WTC11 (cell line): ENCODE measurements around the gene NPY1R. TPM values are rescaled to one million over a fixed set of nuclear protein-coding genes. Genes with fewer than 3 reads are reported as not detected.

ENCODE experiments used
- ATAC-seq: fragments of 200-7000 bp; cut with Tn5 transposase; 2 replicates; pipeline ENCODE4 v1.10.0; 2021; ENCODE audit warnings: mild to moderate bottlenecking, moderate library complexity
- CTCF ChIA-PET: fragments of 300-600 bp; sonication (Branson Sonifier 250); formaldehyde crosslinking; loops from one replicate; lab custom pipeline; 2021; ENCODE audit warnings: antibody characterized with exemption; lab: Charles Lee
- POLR2A ChIA-PET: fragments of 350-600 bp; sonication (Branson Sonifier 250); formaldehyde crosslinking; loops from one replicate; lab custom pipeline; 2021; ENCODE audit warnings: antibody characterized with exemption; lab: Charles Lee
- DNase-seq: peaks from one replicate; pipeline ENCODE4 v3.0.0; 2021; ENCODE audit warnings: low spot score
- H3K27ac Mint-ChIP-seq: 2 replicates; pipeline ENCODE4 v1.8.0; 2021; ENCODE audit warnings: mixed read lengths
- H3K27me3 Mint-ChIP-seq: 2 replicates; pipeline ENCODE4 v1.8.0; 2021; ENCODE audit warnings: low read depth, mild to moderate bottlenecking, moderate library complexity, mixed read lengths
- H3K36me3 Mint-ChIP-seq: 2 replicates; pipeline ENCODE4 v1.8.0; 2021; ENCODE audit warnings: mixed read lengths
- H3K4me1 Mint-ChIP-seq: 2 replicates; pipeline ENCODE4 v1.8.0; 2022; ENCODE audit warnings: mixed read lengths
- H3K4me3 Mint-ChIP-seq: 2 replicates; pipeline ENCODE4 v1.8.0; 2021; ENCODE audit warnings: mild to moderate bottlenecking, moderate library complexity, mixed read lengths
- H3K9me3 Mint-ChIP-seq: 2 replicates; pipeline ENCODE4 v1.8.0; 2021; ENCODE audit warnings: mixed read lengths
- ATF1 ChIP-seq: sonication (generic); formaldehyde crosslinking; IDR thresholded peaks from 2 replicates; pipeline ENCODE4 v1.8.1; 2023; ENCODE audit warnings: mild to moderate bottlenecking, moderate library complexity, missing genetic modification reagents
- CREM ChIP-seq: sonication (generic); formaldehyde crosslinking; IDR thresholded peaks from 2 replicates; pipeline ENCODE4 v1.8.1; 2022; ENCODE audit warnings: mild to moderate bottlenecking, missing genetic modification reagents, moderate library complexity
- ESRRA ChIP-seq: sonication (generic); formaldehyde crosslinking; IDR thresholded peaks from 2 replicates; pipeline ENCODE4 v1.8.1; 2022; ENCODE audit warnings: mild to moderate bottlenecking, missing genetic modification reagents, borderline replicate concordance
- JAZF1 ChIP-seq: fragments of 250-450 bp; sonication (Bioruptor Pico); IDR thresholded peaks from 2 replicates; pipeline ENCODE4 v1.9.0; 2021; ENCODE audit warnings: moderate library complexity, mild to moderate bottlenecking, inconsistent platforms
- KAT7 ChIP-seq: sonication (generic); formaldehyde crosslinking; IDR thresholded peaks from 2 replicates; pipeline ENCODE4 v1.8.1; 2023; ENCODE audit warnings: missing genetic modification reagents, mild to moderate bottlenecking, borderline replicate concordance
- MXD4 ChIP-seq: fragments of 250-450 bp; sonication (Bioruptor Pico); IDR thresholded peaks from 2 replicates; pipeline ENCODE4 v1.8.0; 2021; ENCODE audit warnings: mild to moderate bottlenecking, moderate library complexity, borderline replicate concordance
- MYBL2 ChIP-seq: sonication (generic); formaldehyde crosslinking; IDR thresholded peaks from 2 replicates; pipeline ENCODE4 v1.8.1; 2023; ENCODE audit warnings: mild to moderate bottlenecking, moderate library complexity, missing genetic modification reagents
- NFYB ChIP-seq: sonication (generic); formaldehyde crosslinking; conservative IDR thresholded peaks from 2 replicates; pipeline ENCODE4 v1.8.0; 2022; ENCODE audit warnings: low read depth, missing genetic modification reagents
- NR3C1 ChIP-seq: sonication (generic); formaldehyde crosslinking; conservative IDR thresholded peaks from 2 replicates; pipeline ENCODE4 v1.8.1; 2023; ENCODE audit warnings: low read depth, mild to moderate bottlenecking, missing genetic modification reagents
- PRRX2 ChIP-seq: fragments of 250-450 bp; sonication (Bioruptor Pico); IDR thresholded peaks from 2 replicates; pipeline ENCODE4 v1.8.0; 2021; ENCODE audit warnings: mild to moderate bottlenecking
- SMAD4 ChIP-seq: sonication (generic); formaldehyde crosslinking; IDR thresholded peaks from 2 replicates; pipeline ENCODE4 v1.8.0; 2022; ENCODE audit warnings: mild to moderate bottlenecking, missing genetic modification reagents
- TEAD4 ChIP-seq: sonication (generic); formaldehyde crosslinking; IDR thresholded peaks from 2 replicates; pipeline ENCODE4 v1.8.0; 2022; ENCODE audit warnings: mild to moderate bottlenecking, missing genetic modification reagents
- ZNF232 ChIP-seq: sonication (generic); formaldehyde crosslinking; IDR thresholded peaks from 2 replicates; pipeline ENCODE4 v1.8.0; 2022; ENCODE audit warnings: mild to moderate bottlenecking, missing genetic modification reagents
- ZNF423 ChIP-seq: fragments of 250-450 bp; sonication (Bioruptor Pico); IDR thresholded peaks from 2 replicates; pipeline ENCODE4 v2.1.2; 2022; ENCODE audit warnings: mild to moderate bottlenecking, moderate library complexity
- total RNA-seq: library from RNA; stranded (reverse); gene quantifications from 3 replicates; pipeline ENCODE4 v1.2.3, GENCODE V29; 2021
- TF ChIP-seq, protein P1 (sequence below): fragments of 250-450 bp; sonication (Bioruptor Pico); IDR thresholded peaks from 2 replicates; pipeline ENCODE4 v1.9.0; 2021; ENCODE audit warnings: mild to moderate bottlenecking
- TF ChIP-seq, protein P2 (sequence below): sonication (generic); formaldehyde crosslinking; IDR thresholded peaks from 2 replicates; pipeline ENCODE4 v1.8.0; 2022; ENCODE audit warnings: mild to moderate bottlenecking, missing genetic modification reagents
- TF ChIP-seq, protein P3 (sequence below): sonication (generic); formaldehyde crosslinking; IDR thresholded peaks from 2 replicates; pipeline ENCODE4 v1.8.1; 2023; ENCODE audit warnings: mild to moderate bottlenecking, moderate library complexity, missing genetic modification reagents
- TF ChIP-seq, protein P4 (sequence below): sonication (generic); formaldehyde crosslinking; IDR thresholded peaks from 2 replicates; pipeline ENCODE4 v1.8.0; 2022; ENCODE audit warnings: missing genetic modification reagents
- TF ChIP-seq, protein P5 (sequence below): sonication (generic); formaldehyde crosslinking; IDR thresholded peaks from 2 replicates; pipeline ENCODE4 v1.8.1; 2022; ENCODE audit warnings: missing genetic modification reagents, borderline replicate concordance
- TF ChIP-seq, protein P6 (sequence below): fragments of 250-450 bp; sonication (Bioruptor Pico); conservative IDR thresholded peaks from 2 replicates; pipeline ENCODE4 v1.9.0; 2021; ENCODE audit warnings: mild to moderate bottlenecking
- TF ChIP-seq, protein P7 (sequence below): sonication (generic); formaldehyde crosslinking; IDR thresholded peaks from 2 replicates; pipeline ENCODE4 v1.8.0; 2022; ENCODE audit warnings: mild to moderate bottlenecking, missing genetic modification reagents

NPY1R gene
- total RNA-seq, 1 experiment from 2014 or later, result 18.0 TPM

DNA sequence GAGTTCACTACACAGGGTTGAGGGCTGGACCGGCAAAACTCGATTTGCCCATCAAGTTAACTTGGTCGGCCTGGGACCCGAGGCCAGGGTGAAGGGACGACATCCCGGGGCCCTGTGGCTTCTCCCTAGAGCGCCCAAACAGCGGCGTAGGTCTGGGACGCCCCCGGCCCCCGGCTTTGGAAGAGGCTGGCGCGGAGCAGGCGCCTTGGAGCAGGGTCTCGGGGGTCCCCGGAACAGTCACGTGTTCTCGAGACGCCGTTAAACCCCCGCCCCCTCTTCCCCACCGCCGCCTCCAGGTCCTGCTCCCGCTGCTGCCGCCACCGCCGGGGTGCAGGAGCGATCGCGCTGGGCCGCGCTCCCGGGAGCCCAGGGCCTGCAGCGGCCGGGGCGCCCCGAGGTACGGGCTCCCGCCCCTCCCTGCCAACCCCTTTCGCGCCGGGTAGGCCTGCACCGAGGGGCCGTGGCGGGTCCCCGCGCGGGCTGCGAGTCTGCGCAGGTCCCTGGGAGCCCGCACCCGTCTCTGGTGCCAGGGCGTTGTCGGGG is 11.3 kb upstream of the NPY1R start, which contains the start of gene NPY5R (continued):
- TF ChIP-seq, protein P1, sequence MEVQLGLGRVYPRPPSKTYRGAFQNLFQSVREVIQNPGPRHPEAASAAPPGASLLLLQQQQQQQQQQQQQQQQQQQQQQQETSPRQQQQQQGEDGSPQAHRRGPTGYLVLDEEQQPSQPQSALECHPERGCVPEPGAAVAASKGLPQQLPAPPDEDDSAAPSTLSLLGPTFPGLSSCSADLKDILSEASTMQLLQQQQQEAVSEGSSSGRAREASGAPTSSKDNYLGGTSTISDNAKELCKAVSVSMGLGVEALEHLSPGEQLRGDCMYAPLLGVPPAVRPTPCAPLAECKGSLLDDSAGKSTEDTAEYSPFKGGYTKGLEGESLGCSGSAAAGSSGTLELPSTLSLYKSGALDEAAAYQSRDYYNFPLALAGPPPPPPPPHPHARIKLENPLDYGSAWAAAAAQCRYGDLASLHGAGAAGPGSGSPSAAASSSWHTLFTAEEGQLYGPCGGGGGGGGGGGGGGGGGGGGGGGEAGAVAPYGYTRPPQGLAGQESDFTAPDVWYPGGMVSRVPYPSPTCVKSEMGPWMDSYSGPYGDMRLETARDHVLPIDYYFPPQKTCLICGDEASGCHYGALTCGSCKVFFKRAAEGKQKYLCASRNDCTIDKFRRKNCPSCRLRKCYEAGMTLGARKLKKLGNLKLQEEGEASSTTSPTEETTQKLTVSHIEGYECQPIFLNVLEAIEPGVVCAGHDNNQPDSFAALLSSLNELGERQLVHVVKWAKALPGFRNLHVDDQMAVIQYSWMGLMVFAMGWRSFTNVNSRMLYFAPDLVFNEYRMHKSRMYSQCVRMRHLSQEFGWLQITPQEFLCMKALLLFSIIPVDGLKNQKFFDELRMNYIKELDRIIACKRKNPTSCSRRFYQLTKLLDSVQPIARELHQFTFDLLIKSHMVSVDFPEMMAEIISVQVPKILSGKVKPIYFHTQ (CRISPR knock-in tag), result no peak
- no peak for TF ChIP-seq SMAD4
- TF ChIP-seq, protein P2, sequence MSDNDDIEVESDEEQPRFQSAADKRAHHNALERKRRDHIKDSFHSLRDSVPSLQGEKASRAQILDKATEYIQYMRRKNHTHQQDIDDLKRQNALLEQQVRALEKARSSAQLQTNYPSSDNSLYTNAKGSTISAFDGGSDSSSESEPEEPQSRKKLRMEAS (CRISPR knock-in tag), result peak; percentile 30
- no peak for TF ChIP-seq MXD4 (CRISPR knock-in tag)
- TF ChIP-seq NFYB (CRISPR knock-in tag), result no peak
- TF ChIP-seq ATF1 (CRISPR knock-in tag), result no peak
- TF ChIP-seq MYBL2, result no peak
- TF ChIP-seq ZNF423 (CRISPR knock-in tag), result peak; percentile 58; the same call in 1 of the 2 replicates
- no peak for TF ChIP-seq ESRRA (CRISPR knock-in tag)
- no peak for TF ChIP-seq NR3C1 (CRISPR knock-in tag)
- no peak for TF ChIP-seq ZNF232 (CRISPR knock-in tag)
- TF ChIP-seq, protein P3, sequence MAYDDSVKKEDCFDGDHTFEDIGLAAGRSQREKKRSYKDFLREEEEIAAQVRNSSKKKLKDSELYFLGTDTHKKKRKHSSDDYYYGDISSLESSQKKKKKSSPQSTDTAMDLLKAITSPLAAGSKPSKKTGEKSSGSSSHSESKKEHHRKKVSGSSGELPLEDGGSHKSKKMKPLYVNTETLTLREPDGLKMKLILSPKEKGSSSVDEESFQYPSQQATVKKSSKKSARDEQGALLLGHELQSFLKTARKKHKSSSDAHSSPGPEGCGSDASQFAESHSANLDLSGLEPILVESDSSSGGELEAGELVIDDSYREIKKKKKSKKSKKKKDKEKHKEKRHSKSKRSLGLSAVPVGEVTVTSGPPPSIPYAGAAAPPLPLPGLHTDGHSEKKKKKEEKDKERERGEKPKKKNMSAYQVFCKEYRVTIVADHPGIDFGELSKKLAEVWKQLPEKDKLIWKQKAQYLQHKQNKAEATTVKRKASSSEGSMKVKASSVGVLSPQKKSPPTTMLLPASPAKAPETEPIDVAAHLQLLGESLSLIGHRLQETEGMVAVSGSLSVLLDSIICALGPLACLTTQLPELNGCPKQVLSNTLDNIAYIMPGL (CRISPR knock-in tag), result peak; percentile 94; the same call in 1 of the 2 replicates
- TF ChIP-seq KAT7, result peak; percentile 80; the same call in 1 of the 2 replicates
- TF ChIP-seq, protein P4, sequence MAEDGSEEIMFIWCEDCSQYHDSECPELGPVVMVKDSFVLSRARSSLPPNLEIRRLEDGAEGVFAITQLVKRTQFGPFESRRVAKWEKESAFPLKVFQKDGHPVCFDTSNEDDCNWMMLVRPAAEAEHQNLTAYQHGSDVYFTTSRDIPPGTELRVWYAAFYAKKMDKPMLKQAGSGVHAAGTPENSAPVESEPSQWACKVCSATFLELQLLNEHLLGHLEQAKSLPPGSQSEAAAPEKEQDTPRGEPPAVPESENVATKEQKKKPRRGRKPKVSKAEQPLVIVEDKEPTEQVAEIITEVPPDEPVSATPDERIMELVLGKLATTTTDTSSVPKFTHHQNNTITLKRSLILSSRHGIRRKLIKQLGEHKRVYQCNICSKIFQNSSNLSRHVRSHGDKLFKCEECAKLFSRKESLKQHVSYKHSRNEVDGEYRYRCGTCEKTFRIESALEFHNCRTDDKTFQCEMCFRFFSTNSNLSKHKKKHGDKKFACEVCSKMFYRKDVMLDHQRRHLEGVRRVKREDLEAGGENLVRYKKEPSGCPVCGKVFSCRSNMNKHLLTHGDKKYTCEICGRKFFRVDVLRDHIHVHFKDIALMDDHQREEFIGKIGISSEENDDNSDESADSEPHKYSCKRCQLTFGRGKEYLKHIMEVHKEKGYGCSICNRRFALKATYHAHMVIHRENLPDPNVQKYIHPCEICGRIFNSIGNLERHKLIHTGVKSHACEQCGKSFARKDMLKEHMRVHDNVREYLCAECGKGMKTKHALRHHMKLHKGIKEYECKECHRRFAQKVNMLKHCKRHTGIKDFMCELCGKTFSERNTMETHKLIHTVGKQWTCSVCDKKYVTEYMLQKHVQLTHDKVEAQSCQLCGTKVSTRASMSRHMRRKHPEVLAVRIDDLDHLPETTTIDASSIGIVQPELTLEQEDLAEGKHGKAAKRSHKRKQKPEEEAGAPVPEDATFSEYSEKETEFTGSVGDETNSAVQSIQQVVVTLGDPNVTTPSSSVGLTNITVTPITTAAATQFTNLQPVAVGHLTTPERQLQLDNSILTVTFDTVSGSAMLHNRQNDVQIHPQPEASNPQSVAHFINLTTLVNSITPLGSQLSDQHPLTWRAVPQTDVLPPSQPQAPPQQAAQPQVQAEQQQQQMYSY, result no peak

DNA sequence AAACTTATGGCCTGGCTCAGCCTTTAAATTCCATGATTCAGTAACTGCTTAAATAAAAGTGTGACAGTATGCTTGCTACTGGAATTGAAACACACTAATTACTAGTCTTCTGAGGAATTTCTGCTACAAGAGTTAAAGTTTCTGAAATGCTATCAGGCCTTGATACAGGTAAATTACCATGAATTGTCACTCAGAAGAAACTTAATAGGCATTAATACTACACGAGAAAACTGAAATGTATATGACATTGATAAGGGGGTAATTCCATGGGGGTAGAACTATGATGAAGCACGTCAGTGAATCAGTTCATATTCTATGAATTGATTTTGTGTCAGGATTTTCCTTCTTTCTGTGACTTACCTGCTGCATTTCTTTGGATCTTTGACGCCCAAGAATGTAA is 3.0 kb upstream of the NPY1R start:
- H3K4me1 Mint-ChIP-seq, result peaks cover 16% of the 10 kb centered on the region
- POLR2A ChIA-PET, result no interaction called here
- TF ChIP-seq PRRX2 (CRISPR knock-in tag), result no peak
- TF ChIP-seq, protein P5, sequence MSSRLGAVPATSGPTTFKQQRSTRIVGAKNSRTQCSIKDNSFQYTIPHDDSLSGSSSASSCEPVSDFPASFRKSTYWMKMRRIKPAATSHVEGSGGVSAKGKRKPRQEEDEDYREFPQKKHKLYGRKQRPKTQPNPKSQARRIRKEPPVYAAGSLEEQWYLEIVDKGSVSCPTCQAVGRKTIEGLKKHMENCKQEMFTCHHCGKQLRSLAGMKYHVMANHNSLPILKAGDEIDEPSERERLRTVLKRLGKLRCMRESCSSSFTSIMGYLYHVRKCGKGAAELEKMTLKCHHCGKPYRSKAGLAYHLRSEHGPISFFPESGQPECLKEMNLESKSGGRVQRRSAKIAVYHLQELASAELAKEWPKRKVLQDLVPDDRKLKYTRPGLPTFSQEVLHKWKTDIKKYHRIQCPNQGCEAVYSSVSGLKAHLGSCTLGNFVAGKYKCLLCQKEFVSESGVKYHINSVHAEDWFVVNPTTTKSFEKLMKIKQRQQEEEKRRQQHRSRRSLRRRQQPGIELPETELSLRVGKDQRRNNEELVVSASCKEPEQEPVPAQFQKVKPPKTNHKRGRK, result no peak
- no peak for TF ChIP-seq TEAD4
- TF ChIP-seq, protein P6, sequence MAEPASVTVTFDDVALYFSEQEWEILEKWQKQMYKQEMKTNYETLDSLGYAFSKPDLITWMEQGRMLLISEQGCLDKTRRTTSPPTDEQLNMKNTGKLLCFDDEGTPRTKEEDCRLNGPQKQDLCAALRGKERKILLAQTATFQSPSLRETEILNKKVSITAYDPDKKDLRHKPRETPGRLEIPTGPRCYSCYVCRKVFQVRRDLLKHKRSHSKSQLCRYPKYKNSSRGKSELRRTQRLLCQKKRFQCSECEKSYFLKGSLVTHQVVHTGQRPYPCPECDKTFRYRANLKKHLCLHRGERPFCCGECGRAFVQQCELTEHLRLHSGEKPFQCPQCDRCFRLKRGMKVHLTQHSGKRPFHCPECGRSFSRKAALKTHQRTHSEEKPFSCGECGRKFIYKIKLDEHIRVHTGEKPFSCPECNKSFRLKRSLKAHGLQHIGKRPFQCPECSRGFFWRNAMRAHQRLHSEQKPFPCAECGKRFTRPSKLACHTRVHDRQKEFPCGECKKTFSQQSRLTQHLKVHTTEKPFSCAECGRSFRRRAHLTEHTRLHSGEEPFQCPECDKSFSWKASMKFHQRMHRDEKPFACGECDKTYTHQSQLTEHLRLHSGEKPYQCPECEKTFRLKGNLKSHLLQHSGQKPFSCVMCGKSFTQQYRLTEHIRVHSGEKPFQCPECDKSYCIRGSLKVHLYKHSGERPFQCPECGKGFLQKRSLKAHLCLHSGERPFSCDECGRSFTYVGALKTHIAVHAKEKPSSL (CRISPR knock-in tag), result no peak
- TF ChIP-seq CREM, result no peak
- TF ChIP-seq, protein P7, sequence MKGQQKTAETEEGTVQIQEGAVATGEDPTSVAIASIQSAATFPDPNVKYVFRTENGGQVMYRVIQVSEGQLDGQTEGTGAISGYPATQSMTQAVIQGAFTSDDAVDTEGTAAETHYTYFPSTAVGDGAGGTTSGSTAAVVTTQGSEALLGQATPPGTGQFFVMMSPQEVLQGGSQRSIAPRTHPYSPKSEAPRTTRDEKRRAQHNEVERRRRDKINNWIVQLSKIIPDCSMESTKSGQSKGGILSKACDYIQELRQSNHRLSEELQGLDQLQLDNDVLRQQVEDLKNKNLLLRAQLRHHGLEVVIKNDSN (CRISPR knock-in tag), result no peak
- TF ChIP-seq, protein P1 (CRISPR knock-in tag), result no peak
- no peak for TF ChIP-seq JAZF1 (CRISPR knock-in tag)

More for the DNA sequence above, 3.0 kb upstream of the NPY1R start:
- H3K27me3 Mint-ChIP-seq, result peaks cover 17% of the 10 kb centered on the region
- H3K4me3 Mint-ChIP-seq, result no peak overlapping the region
- no peaks in the 10 kb centered on the region for H3K36me3 Mint-ChIP-seq
- H3K27ac Mint-ChIP-seq, result no peak overlapping the region
- no peak for ATAC-seq
- CTCF ChIA-PET, result no interaction called here
- no peaks in the 10 kb centered on the region for H3K9me3 Mint-ChIP-seq
- no peak for DNase-seq
